Left lung (tissue), 10 donors: ENCODE measurements around the gene S100A2. TPM values are rescaled to one million over a fixed set of nuclear protein-coding genes. Genes with fewer than 3 reads are reported as not detected.

Experiments
- ATAC-seq: fragments of 200-7000 bp; cut with Tn5 transposase; one replicate; pipeline ENCODE4 v1.9.1; 2020; ENCODE audit warnings: moderate library complexity
- DNase-seq, 4 donors: peaks; one replicate each; pipeline ENCODE4 v3.0.0-alpha.2; 2013 to 2020
- H3K27ac ChIP-seq, 2 donors: fragments of 200-600 bp; sonication (generic) in 1 of 2; one replicate each; pipeline versions ENCODE4 v1.5.0 to v1.8.0; 2020 to 2021
- H3K27me3 ChIP-seq, 2 donors: fragments of 200-600 bp; sonication (generic) in 1 of 2; one replicate each; pipeline versions ENCODE4 v1.5.0 to v1.8.0; 2020 to 2021
- H3K36me3 ChIP-seq, 2 donors: fragments of 200-600 bp; sonication (generic) in 1 of 2; one replicate each; pipeline versions ENCODE4 v1.5.0 to v1.8.0; 2020 to 2021
- H3K4me1 ChIP-seq, 2 donors: fragments of 200-600 bp; one replicate each; pipeline ENCODE4 v1.8.0; 2021
- H3K4me3 ChIP-seq, 2 donors: fragments of 200-600 bp; sonication (generic) in 1 of 2; one replicate each; pipeline versions ENCODE4 v1.5.0 to v1.8.0; 2020 to 2021; ENCODE audit warnings: mild to moderate bottlenecking in 1 of 2
- H3K9me3 ChIP-seq, 2 donors: fragments of 200-600 bp; sonication (generic) in 1 of 2; one replicate each; pipeline versions ENCODE4 v1.5.0 to v1.8.0; 2020 to 2021
- CTCF ChIP-seq, 2 donors: fragments of 200-600 bp; sonication (generic) in 1 of 2; IDR thresholded peaks; one replicate each; pipeline versions ENCODE4 v1.5.0 to v1.8.0; 2021; ENCODE audit warnings: antibody characterized with exemption in 2 of 2
- intact Hi-C, 2 donors: fragments of 100-400 bp; cut with DNase I; formaldehyde crosslinking; loops; one replicate each; pipeline versions ENCODE4 v1.11.2 to v1.14.2; 2022
- polyA plus RNA-seq, 6 donors: library from polyadenylated mRNA; unstranded; fragments of 120-200 nt; gene quantifications; one replicate each; pipeline ENCODE4 v1.2.1, GENCODE V29; 2013; ENCODE audit not compliant: insufficient read length in 6 of 6
- total RNA-seq, 2 donors: library from RNA; stranded (reverse); fragmentation: NEBNext Ultra II Directional; extraction: Animal tissue kit (Norgen Biotek cat#: 25700); gene quantifications; one replicate each; pipeline ENCODE4 v1.2.1, GENCODE V29; 2021
- donor health status: DM: no; HTN: yes; CAD: no.
- donor health status: DM: no; HTN: no; CAD: no.

The S100A2 gene
- total and polyA plus RNA-seq, 8 donors = 0.51 to 25.9 (median 1.0) TPM

DNA sequence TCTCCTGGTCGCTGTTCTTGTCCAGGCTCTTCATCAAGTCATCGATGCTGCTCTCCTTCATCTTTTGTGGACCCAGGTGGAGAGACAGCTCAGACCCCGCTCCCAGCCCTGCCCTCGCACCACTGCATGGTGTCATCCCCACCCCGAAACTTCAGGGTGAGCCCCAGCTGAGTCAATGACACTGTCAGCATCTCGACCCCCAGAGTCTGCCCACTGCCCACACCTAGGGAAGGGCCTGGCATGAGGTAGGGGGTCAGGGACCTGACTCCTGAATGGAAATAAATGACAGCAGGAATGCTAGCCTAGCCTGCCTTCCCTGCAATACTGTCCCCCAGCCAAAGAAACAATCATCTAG, 28.3 kb downstream of the S100A2 start:
- intact Hi-C loops = no loop called here
- peaks cover 0 to 15% of the 10 kb centered on the region in 2 donors for H3K36me3 ChIP-seq
- H3K4me3 ChIP-seq = no peak overlapping the region
- TF ChIP-seq CTCF (IDR thresholded peaks at IDR 0.05) = no peak
- DNase-seq (no peak), ATAC-seq (no peak)
- H3K27me3 ChIP-seq = no peaks in the 10 kb centered on the region
- peaks cover 13 to 83% of the 10 kb centered on the region in 2 donors for H3K4me1 ChIP-seq
- H3K27ac ChIP-seq = peak overlapping the region in 1 of 2 donors; percentile 99
- no peaks in the 10 kb centered on the region for H3K9me3 ChIP-seq

DNA sequence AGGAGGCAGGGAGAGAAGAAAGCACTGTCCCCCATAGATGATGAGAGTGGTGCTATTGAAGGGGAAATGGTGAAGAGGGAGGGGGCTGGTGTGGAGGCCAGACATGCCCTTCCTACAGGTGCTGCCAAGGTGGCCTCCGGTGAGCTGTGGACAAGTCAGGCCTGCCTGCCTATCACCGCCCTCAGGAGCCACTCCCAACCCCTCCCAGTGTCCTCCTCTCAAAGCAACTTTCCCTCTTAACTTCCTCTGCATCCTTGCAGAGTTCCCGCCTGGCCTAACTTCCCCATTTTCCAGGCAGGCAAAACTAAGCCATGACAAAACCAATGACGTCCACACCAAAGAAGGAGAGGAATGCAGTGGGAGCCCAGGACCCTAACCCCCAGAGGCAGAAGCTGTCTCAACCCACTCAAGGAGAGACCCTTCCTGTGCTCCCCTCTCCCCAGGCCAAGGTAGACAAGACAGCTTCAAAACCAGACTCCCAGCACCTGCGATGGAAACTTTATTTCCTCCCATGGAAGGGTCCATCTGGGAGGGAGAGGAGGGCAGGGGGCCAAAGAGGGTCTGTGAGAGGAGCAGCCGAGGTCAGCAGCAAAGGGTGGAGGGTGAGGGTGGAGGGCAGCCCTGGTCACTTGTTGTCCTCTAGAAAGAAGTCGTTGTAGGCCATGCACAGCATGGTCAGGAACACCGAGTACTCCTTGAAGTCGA, 28.8 kb downstream of the S100A2 start:
- Histone ChIP-seq H3K4me3 (peak overlapping the region; percentile 84 to 92), H3K9me3 (no peaks in the 10 kb centered on the region), H3K27me3 (no peaks in the 10 kb centered on the region), H3K36me3 (peaks cover 0 to 15% of the 10 kb centered on the region in 2 donors), H3K27ac (peak overlapping the region; percentile 98 to 99), H3K4me1 (peaks cover 13 to 83% of the 10 kb centered on the region in 2 donors)
- peak in 2 of 4 donors; percentile 81 to 86 for DNase-seq
- ATAC-seq = peak; percentile 53
- intact Hi-C loops = no loop called here
- no peak for TF ChIP-seq CTCF (IDR thresholded peaks at IDR 0.05)

GRCh38 chr1:153536012-153536670, 29.5 kb downstream of the S100A2 start:
- Histone ChIP-seq H3K36me3 (peaks cover 0 to 15% of the 10 kb centered on the region in 2 donors), H3K4me3 (peak overlapping the region; percentile 84 to 92), H3K4me1 (peaks cover 13 to 82% of the 10 kb centered on the region in 2 donors), H3K27ac (peak overlapping the region; percentile 98 to 99), H3K9me3 (no peaks in the 10 kb centered on the region), H3K27me3 (no peaks in the 10 kb centered on the region)
- DNase-seq (peak; percentile 71 to 97 (median 90)), ATAC-seq (peak; percentile 82)
- TF ChIP-seq CTCF (IDR thresholded peaks at IDR 0.05) = no peak
- intact Hi-C loops = no loop called here

DNA sequence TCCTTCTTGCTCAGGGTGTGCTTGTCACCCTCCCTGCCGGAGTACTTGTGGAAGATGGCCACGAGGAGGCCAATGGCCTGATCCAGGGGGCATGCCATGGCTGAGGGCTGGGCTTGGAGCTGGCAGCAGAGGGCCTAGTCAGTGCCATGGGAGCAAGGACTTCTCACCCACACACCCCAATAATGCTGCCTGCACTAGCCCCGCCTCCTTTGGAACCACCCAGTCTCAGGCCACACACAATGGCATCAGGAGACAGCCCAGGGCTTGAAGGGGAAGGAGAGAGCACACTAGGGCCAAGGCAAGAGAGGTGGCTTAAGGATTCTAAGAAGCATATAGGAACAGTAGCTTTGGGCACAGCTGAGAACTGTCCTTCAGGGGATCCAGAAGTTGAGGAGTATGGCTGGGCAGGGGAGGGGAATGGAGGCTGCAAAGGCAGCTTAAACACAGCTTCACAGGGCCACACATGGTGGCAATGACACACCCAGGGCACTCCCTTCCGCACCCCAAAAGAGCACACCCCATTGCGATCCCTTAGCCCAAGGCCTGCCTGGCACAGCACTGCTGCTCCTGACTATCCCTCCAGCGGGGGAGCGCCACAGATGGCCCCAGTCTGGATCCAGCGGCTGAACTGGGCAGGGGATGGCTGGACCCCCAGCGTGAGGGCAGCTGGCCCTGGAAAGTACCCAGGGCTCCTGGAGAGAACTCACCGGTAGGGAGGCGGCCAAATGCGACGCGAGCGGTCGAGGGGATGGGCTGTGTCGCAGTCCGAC, 30.2 kb downstream of the S100A2 start, which contains the start of gene S100A6:
TSS of gene S100A6 (minus strand) at position 750 of the 770 bp plus-strand sequence. CDS start at position 98, 652 bp downstream.
- DNase-seq = peak in 2 of 4 donors; percentile 85 to 89
- H3K9me3 ChIP-seq = no peaks in the 10 kb centered on the region

More for the DNA sequence above, 30.2 kb downstream of the S100A2 start, which contains the start of gene S100A6:
- Histone ChIP-seq H3K4me3 (peak within 1 kb of the TSS; percentile 84 to 92), H3K27ac (peak within 1 kb of the TSS; percentile 98 to 99), H3K36me3 (peaks cover 0 to 15% of the 10 kb centered on the region in 2 donors), H3K27me3 (no peaks in the 10 kb centered on the region), H3K4me1 (peaks cover 13 to 75% of the 10 kb centered on the region in 2 donors)
- no peak for TF ChIP-seq CTCF (IDR thresholded peaks at IDR 0.05)
- intact Hi-C loops = no loop called here
- ATAC-seq = peak; percentile 64
